ENCODE data around the gene MANBA. TPM values are rescaled to one million over a fixed set of nuclear protein-coding genes. Genes with fewer than 3 reads are reported as not detected.

Gene MANBA
- total RNA-seq, 1 donor from 2014 or later, result 38.3 TPM

DNA sequence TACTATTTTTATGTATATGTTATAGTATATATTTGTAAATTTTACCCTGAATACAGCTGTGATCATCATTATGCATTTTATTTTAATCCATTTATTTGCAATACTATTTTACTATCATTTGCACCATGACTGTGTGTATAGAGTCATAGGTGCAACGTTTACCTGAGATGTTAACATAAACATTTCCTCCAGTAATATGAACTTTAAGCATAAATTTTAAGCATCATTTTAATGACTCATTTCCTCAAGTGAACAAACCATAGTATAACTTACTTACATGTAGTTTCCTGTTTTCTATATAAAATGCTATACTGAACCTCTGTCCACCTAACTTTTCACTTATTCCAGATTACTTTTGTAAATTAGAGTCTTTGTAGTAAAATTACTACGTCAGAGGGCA, 166.8 kb downstream of the MANBA start:
- peaks cover 38% of the 10 kb centered on the region for H3K36me3 ChIP-seq (ENCODE audit: insufficient read depth, low read length)
- H3K27me3 ChIP-seq (ENCODE audit: insufficient read depth, low read length), result no peaks in the 10 kb centered on the region
- H3K79me2 ChIP-seq (ENCODE audit: insufficient read depth, low read length), result no peaks in the 10 kb centered on the region
- H3K9me3 ChIP-seq (ENCODE audit: insufficient read depth, low read depth, low read length), result no peaks in the 10 kb centered on the region
- H4K20me1 ChIP-seq (ENCODE audit: insufficient read depth, low read length), result no peaks in the 10 kb centered on the region
- Mint-ChIP-seq H3K9me3 (ENCODE audit: unreplicated experiment) (peaks cover 9% of the 10 kb centered on the region), H3K4me3 (ENCODE audit: unreplicated experiment) (no peak overlapping the region), H3K27ac (ENCODE audit: unreplicated experiment) (no peak overlapping the region), H3K36me3 (ENCODE audit: low read depth, unreplicated experiment) (peaks cover 40% of the 10 kb centered on the region), H3K4me1 (ENCODE audit: low read depth, unreplicated experiment) (peaks cover 13% of the 10 kb centered on the region), H3K27me3 (ENCODE audit: low read depth, unreplicated experiment) (no peaks in the 10 kb centered on the region)
- no peak overlapping the region for H2AFZ ChIP-seq (ENCODE audit: low read depth, low read length)
- TF ChIP-seq EZH2 (IDR thresholded peaks at IDR 0.05; ENCODE audit: insufficient read depth, low read length), result no peak
- TF ChIP-seq, protein P1, sequence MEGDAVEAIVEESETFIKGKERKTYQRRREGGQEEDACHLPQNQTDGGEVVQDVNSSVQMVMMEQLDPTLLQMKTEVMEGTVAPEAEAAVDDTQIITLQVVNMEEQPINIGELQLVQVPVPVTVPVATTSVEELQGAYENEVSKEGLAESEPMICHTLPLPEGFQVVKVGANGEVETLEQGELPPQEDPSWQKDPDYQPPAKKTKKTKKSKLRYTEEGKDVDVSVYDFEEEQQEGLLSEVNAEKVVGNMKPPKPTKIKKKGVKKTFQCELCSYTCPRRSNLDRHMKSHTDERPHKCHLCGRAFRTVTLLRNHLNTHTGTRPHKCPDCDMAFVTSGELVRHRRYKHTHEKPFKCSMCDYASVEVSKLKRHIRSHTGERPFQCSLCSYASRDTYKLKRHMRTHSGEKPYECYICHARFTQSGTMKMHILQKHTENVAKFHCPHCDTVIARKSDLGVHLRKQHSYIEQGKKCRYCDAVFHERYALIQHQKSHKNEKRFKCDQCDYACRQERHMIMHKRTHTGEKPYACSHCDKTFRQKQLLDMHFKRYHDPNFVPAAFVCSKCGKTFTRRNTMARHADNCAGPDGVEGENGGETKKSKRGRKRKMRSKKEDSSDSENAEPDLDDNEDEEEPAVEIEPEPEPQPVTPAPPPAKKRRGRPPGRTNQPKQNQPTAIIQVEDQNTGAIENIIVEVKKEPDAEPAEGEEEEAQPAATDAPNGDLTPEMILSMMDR (IDR thresholded peaks at IDR 0.05; ENCODE audit: insufficient read depth, low read depth, low read length), result no peak
- no peak overlapping the region for H3K4me2 ChIP-seq (ENCODE audit: low read length)
- H3K9ac ChIP-seq (ENCODE audit: low read length), result no peak overlapping the region
- FAIRE-seq (no peak), DNase-seq (ENCODE audit: low read depth) (no peak)
- H3K4me3 ChIP-seq (ENCODE audit: insufficient read depth, low read depth, low read length), result no peak overlapping the region
- H3K27ac ChIP-seq (ENCODE audit: low read depth, low read length), result no peak overlapping the region
- H3K4me1 ChIP-seq (ENCODE audit: insufficient read depth, low read length), result peaks cover 5% of the 10 kb centered on the region

DNA sequence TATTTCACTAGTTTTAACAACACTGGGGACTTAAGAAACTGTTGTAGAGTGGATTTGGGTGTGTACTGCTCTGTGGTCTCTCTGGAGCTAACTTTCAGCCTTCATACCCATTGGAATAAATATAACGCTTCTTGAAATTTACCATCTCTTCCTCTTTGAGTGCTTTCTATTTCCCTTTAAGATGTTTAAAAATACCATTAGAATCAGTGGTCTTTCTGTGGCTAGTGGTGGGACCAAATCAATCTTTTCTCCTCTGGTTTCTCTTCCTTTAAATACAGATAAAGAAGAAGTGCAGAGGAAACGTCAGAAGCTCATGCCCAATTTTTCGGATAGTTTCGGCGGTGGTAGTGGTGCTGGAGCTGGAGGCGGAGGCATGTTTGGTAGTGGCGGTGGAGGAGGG, 167.6 kb downstream of the MANBA start:
- Histone ChIP-seq H3K79me2 (ENCODE audit: insufficient read depth, low read length) (no peaks in the 10 kb centered on the region), H3K27me3 (ENCODE audit: insufficient read depth, low read length) (no peaks in the 10 kb centered on the region), H3K27ac (ENCODE audit: low read depth, low read length) (no peak overlapping the region), H2AFZ (ENCODE audit: low read depth, low read length) (no peak overlapping the region), H3K36me3 (ENCODE audit: insufficient read depth, low read length) (peaks cover 34% of the 10 kb centered on the region), H4K20me1 (ENCODE audit: insufficient read depth, low read length) (no peaks in the 10 kb centered on the region), H3K9me3 (ENCODE audit: insufficient read depth, low read depth, low read length) (no peaks in the 10 kb centered on the region), H3K9ac (ENCODE audit: low read length) (no peak overlapping the region), H3K4me2 (ENCODE audit: low read length) (no peak overlapping the region), H3K4me1 (ENCODE audit: insufficient read depth, low read length) (no peaks in the 10 kb centered on the region), H3K4me3 (ENCODE audit: insufficient read depth, low read depth, low read length) (no peak overlapping the region)
- H3K27me3 Mint-ChIP-seq (ENCODE audit: low read depth, unreplicated experiment), result no peaks in the 10 kb centered on the region
- no peak for TF ChIP-seq EZH2 (IDR thresholded peaks at IDR 0.05; ENCODE audit: insufficient read depth, low read length)
- TF ChIP-seq, protein P1 (IDR thresholded peaks at IDR 0.05; ENCODE audit: insufficient read depth, low read depth, low read length), result no peak
- FAIRE-seq (no peak), DNase-seq (ENCODE audit: low read depth) (no peak)
- H3K9me3 Mint-ChIP-seq (ENCODE audit: unreplicated experiment), result peaks cover 9% of the 10 kb centered on the region
- H3K4me1 Mint-ChIP-seq (ENCODE audit: low read depth, unreplicated experiment), result peaks cover 6% of the 10 kb centered on the region
- peaks cover 40% of the 10 kb centered on the region for H3K36me3 Mint-ChIP-seq (ENCODE audit: low read depth, unreplicated experiment)
- no peak overlapping the region for H3K27ac Mint-ChIP-seq (ENCODE audit: unreplicated experiment)
- H3K4me3 Mint-ChIP-seq (ENCODE audit: unreplicated experiment), result no peak overlapping the region

DNA sequence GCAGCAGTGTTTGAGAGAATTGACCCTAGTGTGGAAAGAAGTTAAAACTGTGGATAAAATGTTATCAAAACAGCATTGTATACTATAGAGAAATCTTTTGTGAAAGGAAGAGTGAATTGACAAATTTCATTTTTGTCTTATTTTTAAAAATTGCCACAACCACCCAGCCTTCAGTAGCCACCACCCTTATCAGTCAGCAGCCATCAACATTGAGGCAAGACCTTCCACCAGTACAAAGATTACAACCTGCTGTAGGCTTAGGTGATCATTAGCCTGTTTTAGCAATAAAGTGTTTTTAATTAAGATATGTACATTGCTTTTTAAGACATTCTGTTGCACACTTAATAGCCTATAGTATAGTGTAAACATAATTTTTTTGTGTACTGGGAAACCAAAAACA, 168.5 kb downstream of the MANBA start:
- Histone ChIP-seq H3K27me3 (ENCODE audit: insufficient read depth, low read length) (no peaks in the 10 kb centered on the region), H3K4me3 (ENCODE audit: insufficient read depth, low read depth, low read length) (no peak overlapping the region), H4K20me1 (ENCODE audit: insufficient read depth, low read length) (no peaks in the 10 kb centered on the region), H3K4me2 (ENCODE audit: low read length) (no peak overlapping the region), H3K27ac (ENCODE audit: low read depth, low read length) (no peak overlapping the region), H3K9ac (ENCODE audit: low read length) (no peak overlapping the region), H3K4me1 (ENCODE audit: insufficient read depth, low read length) (no peaks in the 10 kb centered on the region), H3K36me3 (ENCODE audit: insufficient read depth, low read length) (peaks cover 29% of the 10 kb centered on the region), H3K79me2 (ENCODE audit: insufficient read depth, low read length) (no peaks in the 10 kb centered on the region), H3K9me3 (ENCODE audit: insufficient read depth, low read depth, low read length) (no peaks in the 10 kb centered on the region), H2AFZ (ENCODE audit: low read depth, low read length) (no peak overlapping the region)
- FAIRE-seq (peak; percentile 29), DNase-seq (ENCODE audit: low read depth) (no peak)
- no peak overlapping the region for H3K27ac Mint-ChIP-seq (ENCODE audit: unreplicated experiment)
- H3K27me3 Mint-ChIP-seq (ENCODE audit: low read depth, unreplicated experiment), result no peaks in the 10 kb centered on the region
- peaks cover 40% of the 10 kb centered on the region for H3K36me3 Mint-ChIP-seq (ENCODE audit: low read depth, unreplicated experiment)
- no peak for TF ChIP-seq EZH2 (IDR thresholded peaks at IDR 0.05; ENCODE audit: insufficient read depth, low read length)
- TF ChIP-seq, protein P1 (IDR thresholded peaks at IDR 0.05; ENCODE audit: insufficient read depth, low read depth, low read length), result no peak
- peaks cover 9% of the 10 kb centered on the region for H3K9me3 Mint-ChIP-seq (ENCODE audit: unreplicated experiment)
- no peak overlapping the region for H3K4me3 Mint-ChIP-seq (ENCODE audit: unreplicated experiment)
- no peaks in the 10 kb centered on the region for H3K4me1 Mint-ChIP-seq (ENCODE audit: low read depth, unreplicated experiment)

Measured in astrocyte (in vitro differentiated cells and primary cell).